NT2/D1 (cell line): ENCODE measurements around the gene RCOR1.
"Not testable (repeated sequence)": the region's sequence is repeated elsewhere in the genome, so short reads cannot be mapped to it uniquely, and the experiment has no call there.

Experiments
- DNase-seq: peaks from one replicate; pipeline ENCODE4 v3.0.0-alpha.2; 2011; ENCODE audit warnings: low read depth, low spot score
- H3K27me3 ChIP-seq: 2 replicates; pipeline ENCODE4 v1.6.0; 2011; ENCODE audit warnings: mild to moderate bottlenecking; ENCODE audit not compliant: insufficient read length, insufficient read depth
- H3K36me3 ChIP-seq: 2 replicates; pipeline ENCODE4 v1.6.1; 2011; ENCODE audit warnings: mild to moderate bottlenecking, low read length, mixed read lengths; ENCODE audit not compliant: insufficient read depth, insufficient read length
- H3K4me1 ChIP-seq: 2 replicates; pipeline ENCODE4 v1.5.1; 2011; ENCODE audit not compliant: insufficient read depth, insufficient read length
- H3K4me3 ChIP-seq: 2 replicates; pipeline ENCODE4 v1.5.1; 2011; ENCODE audit warnings: low read depth; ENCODE audit not compliant: insufficient read length
- H3K9ac ChIP-seq: 2 replicates; pipeline ENCODE4 v1.6.0; 2011; ENCODE audit warnings: low read depth; ENCODE audit not compliant: insufficient read length
- H3K9me3 ChIP-seq: 2 replicates; pipeline ENCODE4 v1.5.1; 2011; ENCODE audit warnings: mild to moderate bottlenecking, low read length; ENCODE audit not compliant: insufficient read depth
- SUZ12 ChIP-seq: IDR thresholded peaks from 2 replicates; pipeline ENCODE4 v1.6.1; 2011; ENCODE audit not compliant: insufficient read length, insufficient read depth; ENCODE audit errors: extremely low read depth
- YY1 ChIP-seq: IDR thresholded peaks from 2 replicates; pipeline ENCODE4 v1.6.1; 2011; ENCODE audit not compliant: insufficient read length, insufficient read depth
- ZNF274 ChIP-seq: IDR thresholded peaks from 2 replicates; pipeline ENCODE4 v1.6.1; 2011; ENCODE audit warnings: mild to moderate bottlenecking, low read depth, low read length

The RCOR1 gene

GRCh38 chr14:102625564-102626296 lies 33.3 kb downstream of the RCOR1 start:
- no peak for TF ChIP-seq YY1
- TF ChIP-seq ZNF274: no peak
- TF ChIP-seq SUZ12: no peak
- H3K9ac ChIP-seq: no peak overlapping the region
- peaks cover 7% of the 10 kb centered on the region for H3K4me1 ChIP-seq
- no peaks in the 10 kb centered on the region for H3K9me3 ChIP-seq
- H3K36me3 ChIP-seq: peaks cover 3% of the 10 kb centered on the region
- H3K27me3 ChIP-seq: no peaks in the 10 kb centered on the region
- no peak for DNase-seq
- H3K4me3 ChIP-seq: no peak overlapping the region

GRCh38 chr14:102626530-102626929 lies 34.1 kb downstream of the RCOR1 start:
- Histone ChIP-seq H3K9me3 (no peaks in the 10 kb centered on the region), H3K9ac (no peak overlapping the region), H3K36me3 (peaks cover 3% of the 10 kb centered on the region), H3K4me1 (peaks cover 7% of the 10 kb centered on the region), H3K27me3 (no peaks in the 10 kb centered on the region), H3K4me3 (no peak overlapping the region)
- no peak for TF ChIP-seq YY1
- TF ChIP-seq SUZ12: no peak
- TF ChIP-seq ZNF274: no peak
- DNase-seq: no peak

DNA sequence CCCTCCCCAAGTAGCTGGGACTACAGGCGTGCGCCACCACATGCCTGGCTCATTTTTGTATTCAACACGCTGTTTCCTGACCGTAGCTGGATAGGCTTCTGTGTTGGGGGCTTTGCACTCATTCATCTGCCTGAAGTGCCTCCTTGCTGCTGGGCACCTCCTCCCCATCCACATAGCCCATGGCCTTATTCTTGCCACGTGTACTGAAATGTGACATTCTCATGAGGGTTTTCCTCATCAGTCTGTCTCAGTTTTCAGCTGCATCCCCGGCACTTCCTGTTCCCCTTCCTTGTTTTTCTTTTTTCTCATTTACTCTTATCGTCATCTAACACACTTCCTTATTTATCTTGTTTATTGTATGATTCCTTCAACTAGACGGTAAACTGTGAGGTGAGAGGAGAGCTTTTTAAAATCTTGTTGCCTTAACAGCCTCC lies 36.6 kb downstream of the RCOR1 start:
- H3K9ac ChIP-seq: no peak overlapping the region
- H3K4me3 ChIP-seq: no peak overlapping the region
- H3K36me3 ChIP-seq: peaks cover 3% of the 10 kb centered on the region
- H3K4me1 ChIP-seq: peaks cover 3% of the 10 kb centered on the region
- no peaks in the 10 kb centered on the region for H3K9me3 ChIP-seq
- H3K27me3 ChIP-seq: no peaks in the 10 kb centered on the region
- DNase-seq: no peak
- TF ChIP-seq SUZ12 (no peak), ZNF274 (no peak), YY1 (no peak)

- no peak overlapping the region for H3K4me3 ChIP-seq
- H3K9ac ChIP-seq: no peak overlapping the region
- H3K9me3 ChIP-seq: no peaks in the 10 kb centered on the region
- no peaks in the 10 kb centered on the region for H3K27me3 ChIP-seq
- no peak for TF ChIP-seq YY1
- no peak for TF ChIP-seq SUZ12
- no peak for TF ChIP-seq ZNF274
- no peak for DNase-seq
- H3K36me3 ChIP-seq: peaks cover 3% of the 10 kb centered on the region
- H3K4me1 ChIP-seq: peaks cover 3% of the 10 kb centered on the region
Measured at GRCh38 chr14:102629808-102630350, 37.4 kb downstream of the RCOR1 start.

- Histone ChIP-seq H3K27me3 (no peaks in the 10 kb centered on the region), H3K4me3 (no peak overlapping the region)
- no peak for DNase-seq
Measured at GRCh38 chr14:102630405-102630804, 38.0 kb downstream of the RCOR1 start.

GRCh38 chr14:102630881-102631280 lies 38.4 kb downstream of the RCOR1 start:
- H3K4me1 ChIP-seq: peaks cover 3% of the 10 kb centered on the region

More at GRCh38 chr14:102630405-102630804, 38.0 kb downstream of the RCOR1 start:
- H3K4me1 ChIP-seq: peaks cover 3% of the 10 kb centered on the region
- no peak for TF ChIP-seq SUZ12
- no peak for TF ChIP-seq ZNF274
- no peak for TF ChIP-seq YY1
- peaks cover 3% of the 10 kb centered on the region for H3K36me3 ChIP-seq
- H3K9ac ChIP-seq: no peak overlapping the region
- H3K9me3 ChIP-seq: no peaks in the 10 kb centered on the region

DNA sequence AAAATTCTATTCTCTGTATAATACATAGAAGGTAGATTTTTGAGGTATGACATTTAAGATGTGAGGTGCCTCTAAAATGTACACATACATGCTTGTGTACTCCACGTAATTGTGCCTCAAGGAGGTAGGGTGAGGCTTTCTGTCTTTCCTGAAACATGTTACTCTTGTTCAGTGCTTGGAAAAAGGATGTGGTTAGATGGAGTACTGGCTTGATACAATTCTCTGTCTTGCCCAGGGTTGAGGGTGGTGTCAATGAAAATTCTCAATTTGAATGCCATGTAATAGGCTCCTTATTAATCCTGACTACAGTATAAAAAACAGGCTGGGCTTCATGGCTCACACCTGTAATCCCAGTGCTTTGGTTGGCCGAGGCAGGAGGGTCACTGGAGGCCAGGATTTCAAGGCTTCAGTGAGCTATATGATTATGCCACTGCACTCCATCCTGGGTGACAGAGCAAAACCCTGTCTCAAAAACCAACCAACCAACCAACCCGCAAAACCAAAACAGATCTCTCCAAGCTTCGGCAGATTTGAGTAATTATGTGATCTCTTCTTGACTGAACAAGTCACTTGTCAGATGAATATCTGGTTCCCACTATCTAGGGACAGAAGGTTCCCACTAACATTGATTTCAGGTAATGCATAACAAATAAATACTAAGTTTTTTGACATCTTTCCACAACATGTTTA lies 41.6 kb downstream of the RCOR1 start:
- TF ChIP-seq SUZ12 (no peak), YY1 (no peak), ZNF274 (no peak)

More at GRCh38 chr14:102630881-102631280, 38.4 kb downstream of the RCOR1 start:
- no peak for DNase-seq
- Histone ChIP-seq H3K9ac (no peak overlapping the region), H3K27me3 (no peaks in the 10 kb centered on the region), H3K9me3 (no peaks in the 10 kb centered on the region), H3K36me3 (peaks cover 3% of the 10 kb centered on the region), H3K4me3 (no peak overlapping the region)
- TF ChIP-seq SUZ12 (no peak), YY1 (no peak), ZNF274 (no peak)

GRCh38 chr14:102639611-102640010 lies 47.2 kb downstream of the RCOR1 start:
- not testable (repeated sequence) for H3K27me3 ChIP-seq, H3K4me3 ChIP-seq, DNase-seq, H3K9ac ChIP-seq, H3K4me1 ChIP-seq, H3K36me3 ChIP-seq, H3K9me3 ChIP-seq

More for the DNA sequence above, 41.6 kb downstream of the RCOR1 start:
- no peaks in the 10 kb centered on the region for H3K9me3 ChIP-seq
- no peaks in the 10 kb centered on the region for H3K27me3 ChIP-seq
- H3K36me3 ChIP-seq: no peaks in the 10 kb centered on the region
- peaks cover under 1% of the 10 kb centered on the region for H3K4me1 ChIP-seq
- DNase-seq: no peak
- H3K4me3 ChIP-seq: no peak overlapping the region
- no peak overlapping the region for H3K9ac ChIP-seq
